Measurements from ENCODE around the gene BAZ2B.

DNA sequence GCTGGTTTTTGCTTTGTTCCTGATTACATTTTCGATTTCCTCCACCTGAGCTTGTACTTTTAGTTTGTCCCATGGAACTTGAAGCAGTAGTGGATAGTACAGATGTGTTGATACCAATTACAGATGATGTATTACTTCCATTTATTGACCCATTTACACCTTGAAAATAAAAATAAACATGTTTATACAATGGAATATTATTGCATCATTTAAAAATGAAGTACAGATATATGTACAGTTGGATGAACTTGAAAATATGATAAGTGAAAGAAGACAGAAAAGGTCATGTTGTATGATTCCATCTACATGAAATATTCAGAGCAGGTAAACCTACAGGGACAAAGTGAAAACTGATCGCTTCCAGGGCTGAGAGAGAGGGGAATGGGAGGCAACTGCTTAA is 169.5 kb downstream of the BAZ2B start:
- TF ChIP-seq, protein P1, sequence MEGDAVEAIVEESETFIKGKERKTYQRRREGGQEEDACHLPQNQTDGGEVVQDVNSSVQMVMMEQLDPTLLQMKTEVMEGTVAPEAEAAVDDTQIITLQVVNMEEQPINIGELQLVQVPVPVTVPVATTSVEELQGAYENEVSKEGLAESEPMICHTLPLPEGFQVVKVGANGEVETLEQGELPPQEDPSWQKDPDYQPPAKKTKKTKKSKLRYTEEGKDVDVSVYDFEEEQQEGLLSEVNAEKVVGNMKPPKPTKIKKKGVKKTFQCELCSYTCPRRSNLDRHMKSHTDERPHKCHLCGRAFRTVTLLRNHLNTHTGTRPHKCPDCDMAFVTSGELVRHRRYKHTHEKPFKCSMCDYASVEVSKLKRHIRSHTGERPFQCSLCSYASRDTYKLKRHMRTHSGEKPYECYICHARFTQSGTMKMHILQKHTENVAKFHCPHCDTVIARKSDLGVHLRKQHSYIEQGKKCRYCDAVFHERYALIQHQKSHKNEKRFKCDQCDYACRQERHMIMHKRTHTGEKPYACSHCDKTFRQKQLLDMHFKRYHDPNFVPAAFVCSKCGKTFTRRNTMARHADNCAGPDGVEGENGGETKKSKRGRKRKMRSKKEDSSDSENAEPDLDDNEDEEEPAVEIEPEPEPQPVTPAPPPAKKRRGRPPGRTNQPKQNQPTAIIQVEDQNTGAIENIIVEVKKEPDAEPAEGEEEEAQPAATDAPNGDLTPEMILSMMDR (IDR thresholded peaks at IDR 0.05) = no peak
- no peak for TF ChIP-seq POLR2A (IDR thresholded peaks at IDR 0.05)
